GM23248 (cell line): ENCODE measurements around the gene ZNF783. TPM values are rescaled to one million over a fixed set of nuclear protein-coding genes. Genes with fewer than 3 reads are reported as not detected.

Experiments used
- DNase-seq: peaks from one replicate; pipeline ENCODE4 v3.0.0-alpha.2; 2015
- H2AFZ ChIP-seq: fragments of 200-600 bp; sonication (generic); 2 replicates; pipeline ENCODE4 v1.6.1; 2016; ENCODE audit warnings: antibody characterized with exemption
- H3F3A ChIP-seq: fragments of 200-600 bp; sonication (generic); 2 replicates; pipeline ENCODE4 v1.6.1; 2016; ENCODE audit warnings: mild to moderate bottlenecking, antibody characterized with exemption, mixed run types; ENCODE audit not compliant: insufficient read depth
- H3K27ac ChIP-seq: fragments of 200-600 bp; sonication (generic); 2 replicates; pipeline ENCODE4 v1.5.1; 2016; ENCODE audit warnings: mild to moderate bottlenecking
- H3K27me3 ChIP-seq: fragments of 200-600 bp; sonication (generic); replicated peaks from 2 replicates; pipeline ENCODE4 v1.6.1; 2016; ENCODE audit warnings: mild to moderate bottlenecking; ENCODE audit not compliant: insufficient read depth
- H3K36me3 ChIP-seq: fragments of 200-600 bp; sonication (generic); 2 replicates; pipeline ENCODE4 v1.6.1; 2016; ENCODE audit warnings: low read depth, mild to moderate bottlenecking
- H3K4me1 ChIP-seq: fragments of 200-600 bp; sonication (generic); 2 replicates; pipeline ENCODE4 v1.6.1; 2016; ENCODE audit warnings: mild to moderate bottlenecking; ENCODE audit not compliant: insufficient read depth
- H3K4me2 ChIP-seq: fragments of 200-600 bp; sonication (generic); one replicate; pipeline ENCODE4 v1.6.1; 2016; ENCODE audit warnings: mild to moderate bottlenecking; ENCODE audit not compliant: unreplicated experiment
- H3K4me3 ChIP-seq: fragments of 200-600 bp; sonication (generic); 2 replicates; pipeline ENCODE4 v1.5.1; 2016; ENCODE audit warnings: mild to moderate bottlenecking
- H3K79me2 ChIP-seq: fragments of 200-600 bp; sonication (generic); 2 replicates; pipeline ENCODE4 v1.6.1; 2016; ENCODE audit warnings: mild to moderate bottlenecking; ENCODE audit not compliant: insufficient read depth
- H3K9ac ChIP-seq: fragments of 200-600 bp; sonication (generic); 2 replicates; pipeline ENCODE4 v1.6.1; 2016; ENCODE audit warnings: mild to moderate bottlenecking
- H3K9me2 ChIP-seq: fragments of 200-600 bp; sonication (generic); 2 replicates; pipeline ENCODE4 v1.6.1; 2016; ENCODE audit warnings: mixed run types, mild to moderate bottlenecking, moderate library complexity; ENCODE audit not compliant: insufficient read depth
- H3K9me3 ChIP-seq: fragments of 200-600 bp; sonication (generic); one replicate; pipeline ENCODE4 v1.6.1; 2017; ENCODE audit warnings: low read depth
- H4K20me1 ChIP-seq: fragments of 200-600 bp; sonication (generic); 2 replicates; pipeline ENCODE4 v1.6.0; 2016; ENCODE audit not compliant: insufficient read depth
- EZH2 ChIP-seq: fragments of 200-600 bp; sonication (generic); IDR thresholded peaks from 2 replicates; pipeline ENCODE4 v1.6.1; 2018; ENCODE audit warnings: antibody characterized with exemption, mild to moderate bottlenecking; ENCODE audit not compliant: insufficient read depth, poor library complexity, severe bottlenecking
- EZH2phosphoT487 ChIP-seq: fragments of 200-600 bp; sonication (generic); IDR thresholded peaks from 2 replicates; pipeline ENCODE4 v1.6.1; 2018; ENCODE audit warnings: antibody characterized with exemption, moderate library complexity, mild to moderate bottlenecking, low read depth; ENCODE audit not compliant: insufficient read depth
- WGBS, 2 experiments: methylation state at CpG; one replicate each; pipeline ENCODE4 v1.1.6; 2015 to 2017; ENCODE audit warnings: low lambda C conversion rate in 2 of 2, low coverage in 1 of 2; ENCODE audit errors: missing lambda C conversion rate in 2 of 2; 5-methylcytosine and 5-hydroxymethylcytosine counted together
- in situ Hi-C: fragments of 300-500 bp; cut with MboI; formaldehyde crosslinking; loops from 2 replicates; pipeline ENCODE4 v1.15.0; 2020
- polyA plus RNA-seq: library from polyadenylated mRNA; unstranded; fragments of >200 nt; fragmentation: Nextera tagmentation; extraction: Ambion mirVana; gene quantifications from 2 replicates; pipeline ENCODE4 v1.2.1, GENCODE V29; 2016
- small RNA-seq: library from RNA; depleted of rRNA; stranded (forward); fragments of <200 nt; gene quantifications from one replicate; pipeline ENCODE3, GENCODE V24; 2014; ENCODE audit warnings: low read depth, low replicate concordance
- total RNA-seq: library from RNA; depleted of rRNA; stranded (reverse); fragments of >200 nt; shearing (Covaris generic); gene quantifications from 2 replicates; pipeline ENCODE4 v1.2.3, GENCODE V29; 2014; rRNA removed

Gene ZNF783
- total and polyA plus RNA-seq, 2 experiments from 2014 or later, result 3.6 to 8.6 TPM

DNA sequence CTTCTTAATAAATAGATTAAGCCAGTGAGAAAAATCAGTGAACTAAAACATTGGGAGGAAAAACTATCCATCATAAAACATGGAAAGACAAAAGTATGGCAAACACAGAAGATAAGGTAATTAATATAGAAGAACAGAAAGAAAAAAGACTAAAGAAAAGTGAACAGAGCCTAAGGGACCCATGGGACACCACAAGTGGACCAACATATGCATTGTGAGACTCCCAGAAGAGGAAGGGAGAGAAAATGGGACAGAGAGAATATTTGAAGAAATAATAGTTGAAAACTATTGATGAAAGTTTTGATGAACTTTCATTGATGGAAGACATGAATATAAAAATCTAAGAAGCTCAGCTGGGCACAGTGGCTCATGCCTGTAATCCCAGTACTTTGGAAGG lies 71.3 kb downstream of the ZNF783 start:
- TF ChIP-seq EZH2 (no peak), EZH2phosphoT487 (no peak)
- Histone ChIP-seq H3K9ac (no peak overlapping the region), H3K79me2 (no peaks in the 10 kb centered on the region), H3K27ac (no peak overlapping the region), H3K4me2 (no peak overlapping the region), H2AFZ (no peak overlapping the region), H3K27me3 (no peaks in the 10 kb centered on the region), H3K4me1 (no peaks in the 10 kb centered on the region), H3K4me3 (no peak overlapping the region), H3F3A (no peaks in the 10 kb centered on the region), H4K20me1 (no peaks in the 10 kb centered on the region), H3K9me3 (no peaks in the 10 kb centered on the region), H3K9me2 (no peaks in the 10 kb centered on the region), H3K36me3 (no peaks in the 10 kb centered on the region)
- DNase-seq, result no peak
- in situ Hi-C loops, result no loop called here

- Histone ChIP-seq H2AFZ (no peak overlapping the region), H3K27me3 (no peaks in the 10 kb centered on the region), H4K20me1 (no peaks in the 10 kb centered on the region), H3F3A (no peaks in the 10 kb centered on the region), H3K9me3 (no peaks in the 10 kb centered on the region), H3K4me3 (no peak overlapping the region), H3K9ac (no peak overlapping the region), H3K9me2 (no peaks in the 10 kb centered on the region), H3K4me1 (no peaks in the 10 kb centered on the region), H3K27ac (no peak overlapping the region), H3K79me2 (no peaks in the 10 kb centered on the region), H3K36me3 (no peaks in the 10 kb centered on the region), H3K4me2 (no peak overlapping the region)
- TF ChIP-seq EZH2phosphoT487 (no peak), EZH2 (no peak)
- DNase-seq, result no peak
- in situ Hi-C loops, result no loop called here
- 17 to 21% methylated on average over 2 of the region's 2 CpGs for WGBS, 2 experiments
These were observed 72.2 kb downstream of the ZNF783 start for GRCh38 chr7:149334219-149334618.

Small RNA genes lying within 50 kb of the gene (small RNA-seq; reads per million reads assigned to genes)
- gene AC004941.2, result not detected

Other genes with a start within 250 kb of the ZNF783 start
- 191 and 196 TPM in 2 replicates for gene PDIA4, start 233.7 kb upstream of the ZNF783 start, total RNA-seq
- 204 and 210 TPM in 2 replicates for gene PDIA4, start 233.7 kb upstream of the ZNF783 start, polyA plus RNA-seq
- gene ZNF786, start 171.5 kb upstream of the ZNF783 start, total RNA-seq, result 3.5 and 5.3 TPM in 2 replicates
- 3.5 and 3.9 TPM in 2 replicates for gene ZNF786, start 171.5 kb upstream of the ZNF783 start, polyA plus RNA-seq
- 3.8 and 5.4 TPM in 2 replicates for gene ZNF425, start 135.9 kb upstream of the ZNF783 start, total RNA-seq
- gene ZNF425, start 135.9 kb upstream of the ZNF783 start, polyA plus RNA-seq, result 3.9 and 4.1 TPM in 2 replicates
- 8.1 and 12.5 TPM in 2 replicates for gene ZNF398, start 114.7 kb upstream of the ZNF783 start, total RNA-seq
- 6.7 and 7.1 TPM in 2 replicates for gene ZNF398, start 114.7 kb upstream of the ZNF783 start, polyA plus RNA-seq
- 23.3 and 24.1 TPM in 2 replicates for gene ZNF282, start 66.7 kb upstream of the ZNF783 start, total RNA-seq
- gene ZNF282, start 66.7 kb upstream of the ZNF783 start, polyA plus RNA-seq, result 2.4 and 2.8 TPM in 2 replicates
- gene ZNF212, start 22.5 kb upstream of the ZNF783 start, total RNA-seq, result 4.1 and 9.4 TPM in 2 replicates
- 5.3 and 7.1 TPM in 2 replicates for gene ZNF212, start 22.5 kb upstream of the ZNF783 start, polyA plus RNA-seq
- 9.7 and 10.4 TPM in 2 replicates for gene ZNF777, start 198.9 kb downstream of the ZNF783 start, total RNA-seq
- gene ZNF777, start 198.9 kb downstream of the ZNF783 start, polyA plus RNA-seq, result 2.1 and 2.2 TPM in 2 replicates
- gene ZNF746, start 235.6 kb downstream of the ZNF783 start, total RNA-seq, result 17.8 and 20.6 TPM in 2 replicates
- gene ZNF746, start 235.6 kb downstream of the ZNF783 start, polyA plus RNA-seq, result 9.0 and 9.7 TPM in 2 replicates